IPS-NIHi7 (cell line): ENCODE data around the gene PDIA4.

Experiments
- DNase-seq: peaks from one replicate; pipeline ENCODE4 v3.0.0; 2012; ENCODE audit warnings: mixed read lengths; ENCODE audit errors: extremely low spot score

PDIA4 gene

GRCh38 chr7:148967602-148968001 lies 60.7 kb downstream of the PDIA4 start:
- no peak for DNase-seq

GRCh38 chr7:148967032-148967372 lies 61.3 kb downstream of the PDIA4 start:
- no peak for DNase-seq

- no peak for DNase-seq
Measured at GRCh38 chr7:148964483-148965267, 63.6 kb downstream of the PDIA4 start.

GRCh38 chr7:148963583-148964482 lies 64.5 kb downstream of the PDIA4 start:
- DNase-seq = no peak

- peak; percentile 62 for DNase-seq
Measured at GRCh38 chr7:148962823-148963582, 65.3 kb downstream of the PDIA4 start.

GRCh38 chr7:148962440-148962822 lies 65.9 kb downstream of the PDIA4 start:
- no peak for DNase-seq

GRCh38 chr7:148959726-148960125 lies 68.6 kb downstream of the PDIA4 start:
- DNase-seq = no peak

GRCh38 chr7:148958061-148958460 lies 70.2 kb downstream of the PDIA4 start:
- no peak for DNase-seq

- DNase-seq = no peak
Measured at GRCh38 chr7:148954766-148955165, 73.5 kb downstream of the PDIA4 start.

GRCh38 chr7:148953676-148954075 lies 74.6 kb downstream of the PDIA4 start:
- DNase-seq = no peak
